T-helper 2 cell (primary cell): Measurements from ENCODE around the gene ALK.

Experiments used
- DNase-seq, 5 experiments: peaks; one replicate each; pipeline versions ENCODE4 v3.0.0 to v3.0.0-alpha.2; 2012 to 2022

The ALK gene

DNA sequence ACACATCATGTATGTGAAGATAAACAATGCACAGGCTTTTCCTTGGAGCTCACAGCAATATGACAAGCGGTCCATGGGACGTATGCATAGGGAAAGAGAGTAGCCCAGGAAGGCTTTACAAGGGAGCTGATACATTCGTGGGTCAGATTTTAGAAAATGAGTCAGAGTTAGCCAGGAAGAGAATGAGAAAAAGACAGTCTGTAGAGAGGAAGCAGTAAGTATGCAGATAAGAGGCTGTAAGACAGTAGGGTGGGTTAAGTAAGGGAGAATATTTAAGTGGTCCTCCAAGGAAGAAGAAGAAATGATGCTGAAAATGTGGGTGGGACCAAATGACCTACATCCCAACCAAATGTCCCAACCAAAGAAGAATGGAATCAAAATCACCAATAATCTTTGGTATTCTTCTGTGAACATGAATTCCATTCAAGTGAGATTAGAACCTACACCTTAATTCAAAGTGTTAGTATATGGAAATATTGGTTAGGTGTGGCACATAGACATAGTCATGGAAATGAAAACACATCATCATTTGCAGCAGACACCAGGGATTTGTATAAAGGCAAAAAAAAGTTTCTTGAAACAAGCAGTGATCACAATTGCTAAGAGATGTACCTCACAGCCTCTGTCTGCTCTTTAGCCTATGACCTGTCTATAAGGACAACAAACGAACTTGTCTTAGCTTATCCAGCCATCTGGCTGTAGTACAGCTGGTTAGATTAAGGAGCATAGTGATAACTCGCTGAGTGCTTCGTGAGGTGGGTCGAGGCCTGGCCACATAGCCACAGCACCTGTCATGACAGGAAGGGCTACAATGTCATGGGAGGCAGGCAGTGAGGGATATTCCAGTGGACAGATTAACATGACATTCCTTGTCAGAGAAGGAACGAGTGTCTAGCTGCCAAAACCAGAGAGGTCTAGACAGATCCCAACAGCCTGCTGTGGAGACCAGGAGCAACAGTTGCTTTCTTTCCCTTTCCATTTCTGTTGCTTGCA, 133.6 kb downstream of the ALK start:
- no peak for DNase-seq

DNA sequence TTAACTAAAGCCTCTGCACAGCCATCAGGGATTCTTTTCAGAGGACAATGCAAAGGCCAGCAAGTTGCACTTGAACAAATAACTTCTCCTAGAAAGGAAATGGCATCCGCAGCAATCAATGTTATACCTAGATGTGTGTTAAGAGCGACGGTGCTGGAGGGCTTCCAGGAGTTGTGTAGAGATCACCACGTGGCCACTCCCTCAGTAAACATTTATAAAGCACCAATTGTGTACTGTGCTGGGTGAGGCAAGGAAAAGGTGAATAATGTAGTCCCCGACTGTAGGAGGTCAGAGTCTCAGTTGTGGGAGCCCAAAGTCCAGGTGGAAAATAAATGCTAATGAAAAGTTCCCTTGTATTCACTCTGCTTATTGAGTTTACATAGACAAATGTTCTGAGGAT, 135.0 kb downstream of the ALK start:
- DNase-seq = no peak

DNA sequence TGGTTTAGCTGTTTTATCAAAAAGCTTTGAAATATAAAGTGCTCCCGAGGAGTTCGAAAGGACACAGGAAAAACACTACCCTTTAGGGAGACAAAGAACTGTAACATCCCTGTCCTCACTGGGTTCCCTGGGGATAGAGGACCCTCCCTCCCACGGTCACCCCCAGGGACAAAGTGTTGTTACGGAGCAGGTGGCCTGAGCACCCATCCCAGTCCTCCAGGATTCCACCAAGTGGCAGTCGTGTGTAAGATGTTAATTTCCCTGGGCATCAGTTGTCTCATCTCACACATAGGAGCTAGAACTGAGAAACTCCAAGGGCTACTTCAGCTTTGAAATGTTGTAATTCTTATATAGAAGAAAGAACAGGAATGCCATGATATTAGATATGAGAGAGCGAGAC, 137.7 kb downstream of the ALK start:
- DNase-seq = no peak

DNA sequence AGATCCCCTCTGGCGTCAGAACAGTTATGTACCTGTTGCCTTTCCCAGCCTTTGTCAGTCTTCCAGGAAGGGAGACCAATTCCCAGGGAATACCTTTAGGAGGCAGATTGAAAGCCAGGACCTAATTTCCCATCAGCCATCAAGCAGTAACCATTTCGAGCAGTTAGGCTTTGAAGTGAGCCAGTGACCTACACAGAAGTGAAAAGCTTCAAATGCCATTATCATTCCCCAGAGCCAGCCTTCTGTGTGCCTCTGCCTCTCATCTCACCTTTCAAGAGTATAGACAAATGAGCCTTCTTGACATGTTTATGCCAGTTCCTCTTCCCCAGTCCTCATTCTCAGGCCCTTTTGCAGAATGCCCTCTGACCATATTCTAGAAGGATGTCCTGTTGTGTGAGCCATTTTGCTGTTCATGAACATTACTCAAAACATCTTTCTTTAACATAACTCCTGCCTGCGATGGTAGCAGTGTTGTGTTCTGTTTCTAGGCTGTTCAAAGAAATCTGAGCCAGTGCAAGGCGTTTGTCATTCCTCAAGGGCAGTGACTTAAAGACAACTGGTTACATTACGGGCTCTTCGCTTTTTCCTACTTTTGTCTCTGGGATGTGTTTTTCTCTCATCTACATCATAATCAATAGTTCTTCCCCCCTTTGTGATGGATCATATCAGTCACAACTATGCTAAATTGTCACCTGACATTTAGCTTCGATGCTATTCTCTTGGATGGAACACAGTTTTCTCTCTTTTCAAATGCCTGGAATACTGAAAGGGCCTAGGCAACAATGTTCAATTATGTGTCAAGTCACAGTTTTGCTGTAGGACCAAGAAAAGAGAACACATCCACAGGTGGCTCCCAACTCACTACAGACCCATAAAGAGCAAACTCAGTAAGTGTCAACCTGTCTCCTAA, 138.6 kb downstream of the ALK start:
- no peak for DNase-seq

DNA sequence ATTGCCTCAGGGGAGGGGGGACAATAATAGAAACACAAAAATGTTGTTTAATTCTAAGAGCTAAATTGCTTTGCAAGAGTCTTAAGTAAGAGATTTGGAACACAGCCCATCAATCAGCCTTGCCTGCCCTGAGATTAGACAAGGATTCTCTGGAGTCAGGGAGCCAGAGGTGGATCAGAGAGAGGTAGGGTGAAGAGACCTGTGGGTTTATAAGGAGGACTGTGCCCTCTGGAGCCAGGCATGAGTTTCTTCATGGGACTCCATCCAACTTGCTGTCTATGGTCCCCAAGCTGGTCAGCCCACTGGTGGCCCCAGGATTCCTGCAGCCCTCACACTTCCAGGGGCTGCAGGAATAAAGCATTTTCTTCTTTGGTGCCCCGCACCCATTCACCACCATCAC, 139.3 kb downstream of the ALK start:
- no peak for DNase-seq

DNA sequence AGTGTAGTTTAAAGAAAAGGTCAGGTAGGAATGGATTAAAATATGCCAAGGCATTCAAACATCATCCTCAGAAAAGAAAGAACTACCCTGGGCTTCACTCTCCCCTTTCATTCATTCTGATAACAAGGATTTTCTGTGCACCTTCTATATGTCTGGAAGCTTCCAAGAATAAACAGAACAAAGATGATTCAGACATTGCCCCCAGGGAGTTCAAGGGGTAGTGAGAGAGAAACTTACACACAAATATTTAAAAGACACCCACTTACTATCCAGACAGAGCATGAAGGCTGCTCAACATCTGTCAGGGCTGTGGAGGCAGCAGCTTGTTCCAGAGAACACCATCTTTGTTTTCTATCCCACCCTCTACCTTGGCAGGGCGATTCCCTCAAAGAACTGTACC, 140.5 kb downstream of the ALK start:
- no peak for DNase-seq

DNA sequence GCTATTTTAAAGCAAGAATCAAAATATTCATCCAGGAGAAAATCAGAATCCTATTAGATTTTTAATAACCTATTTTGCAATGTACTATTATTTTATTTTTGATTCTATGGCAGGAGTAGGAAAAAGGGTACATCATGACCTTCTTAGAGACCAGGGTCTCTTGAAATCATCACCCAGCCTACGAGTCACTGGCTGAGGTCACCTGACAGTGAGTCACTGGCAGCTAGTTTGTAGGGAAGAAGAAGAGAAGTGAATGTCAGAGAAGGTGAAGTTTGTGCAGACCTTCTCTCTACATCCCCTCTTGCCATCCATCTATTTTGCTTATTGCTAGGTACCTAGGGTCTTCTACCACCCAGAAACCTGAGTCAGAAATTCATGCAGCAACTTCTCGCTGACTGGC, 144.2 kb downstream of the ALK start:
- DNase-seq = no peak

DNA sequence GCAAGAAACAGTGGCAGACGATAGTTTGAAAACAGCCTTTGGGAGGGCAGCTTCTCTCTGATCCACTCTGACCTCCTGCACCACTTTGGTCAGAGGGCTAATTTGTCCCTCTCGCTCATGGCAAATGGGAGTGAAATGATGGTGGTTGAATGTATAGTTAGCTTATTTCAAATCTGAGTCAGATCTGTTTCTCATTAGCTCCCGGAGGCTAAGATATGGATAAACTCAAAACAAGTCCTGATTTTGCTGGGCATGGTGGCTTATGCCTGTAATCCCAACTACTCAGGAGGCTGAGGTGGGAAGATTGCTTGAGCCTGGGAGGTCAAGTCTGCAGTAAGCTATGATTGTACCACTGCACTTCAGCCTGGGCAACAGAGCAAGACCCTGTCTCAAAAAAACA, 145.0 kb downstream of the ALK start:
- no peak for DNase-seq

DNA sequence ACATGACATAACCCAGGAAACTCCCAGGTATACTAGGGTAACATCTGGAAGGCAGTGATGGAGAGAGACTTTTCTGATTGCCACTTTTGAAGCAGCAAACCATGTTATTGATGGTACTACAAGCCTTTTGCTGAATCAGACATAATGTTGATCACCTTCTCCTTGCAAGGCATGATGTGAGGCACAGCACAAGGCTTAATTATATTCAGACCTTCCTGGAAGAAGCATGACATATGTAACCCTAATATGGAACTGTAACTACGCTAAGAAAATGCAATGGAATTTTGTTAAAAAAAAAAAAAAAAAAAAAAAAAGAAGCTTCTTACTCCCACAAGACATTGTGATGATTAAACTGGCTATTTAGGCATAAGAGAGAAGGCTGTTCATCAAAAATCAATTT, 145.4 kb downstream of the ALK start:
- no peak for DNase-seq

DNA sequence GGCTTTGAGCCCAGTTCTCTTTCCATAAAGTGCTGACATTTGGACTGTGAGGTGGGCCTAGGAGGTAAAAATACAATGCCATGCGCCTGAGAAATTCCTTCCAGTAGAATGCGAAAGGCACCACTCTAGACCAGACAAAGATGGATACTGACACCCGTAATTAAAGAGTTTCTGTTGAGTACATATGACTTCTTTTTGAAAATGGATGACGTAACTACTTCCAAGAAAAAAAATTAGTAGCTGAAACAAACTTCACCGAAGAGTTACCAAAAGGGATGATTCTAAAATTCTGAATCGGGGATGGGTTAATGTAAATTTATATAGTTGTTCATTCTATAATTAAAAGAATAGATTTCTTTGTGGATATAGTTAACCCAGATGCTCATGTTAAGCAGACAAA, 146.8 kb downstream of the ALK start:
- DNase-seq = no peak

DNA sequence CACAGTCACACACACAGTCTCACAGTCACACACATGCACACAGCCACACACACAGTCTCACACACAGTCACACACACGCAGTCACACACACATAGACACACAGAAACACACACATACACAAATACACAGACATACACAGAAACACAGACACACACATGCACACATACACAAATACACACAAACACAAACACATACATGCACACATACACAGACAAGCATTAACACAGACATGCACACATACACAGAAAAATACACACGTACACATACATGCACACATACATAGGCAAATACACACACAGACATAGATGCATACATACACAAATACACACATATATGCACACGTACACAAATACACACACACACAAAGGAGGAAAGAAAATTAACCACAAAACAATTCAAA, 150.5 kb downstream of the ALK start:
- DNase-seq = no peak

DNA sequence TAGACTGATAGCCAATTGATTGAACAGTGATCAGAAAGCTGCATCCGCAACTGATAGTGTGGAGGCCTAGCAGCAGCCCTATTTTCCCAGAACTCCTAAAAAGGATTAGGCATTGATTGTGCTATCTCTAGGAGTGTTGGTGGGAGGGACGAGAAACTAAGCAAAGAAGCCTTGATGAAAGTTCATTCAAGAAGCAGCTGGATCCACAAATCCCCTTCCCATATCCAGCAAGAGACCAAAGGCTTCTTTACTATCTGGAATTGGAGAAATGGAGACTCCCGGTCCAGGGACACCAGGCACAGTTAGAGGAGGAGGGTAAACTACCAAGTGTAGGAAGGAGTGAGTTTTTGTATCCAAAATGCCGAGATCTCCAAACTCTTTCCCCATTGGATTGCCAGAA, 151.5 kb downstream of the ALK start:
- no peak for DNase-seq

DNA sequence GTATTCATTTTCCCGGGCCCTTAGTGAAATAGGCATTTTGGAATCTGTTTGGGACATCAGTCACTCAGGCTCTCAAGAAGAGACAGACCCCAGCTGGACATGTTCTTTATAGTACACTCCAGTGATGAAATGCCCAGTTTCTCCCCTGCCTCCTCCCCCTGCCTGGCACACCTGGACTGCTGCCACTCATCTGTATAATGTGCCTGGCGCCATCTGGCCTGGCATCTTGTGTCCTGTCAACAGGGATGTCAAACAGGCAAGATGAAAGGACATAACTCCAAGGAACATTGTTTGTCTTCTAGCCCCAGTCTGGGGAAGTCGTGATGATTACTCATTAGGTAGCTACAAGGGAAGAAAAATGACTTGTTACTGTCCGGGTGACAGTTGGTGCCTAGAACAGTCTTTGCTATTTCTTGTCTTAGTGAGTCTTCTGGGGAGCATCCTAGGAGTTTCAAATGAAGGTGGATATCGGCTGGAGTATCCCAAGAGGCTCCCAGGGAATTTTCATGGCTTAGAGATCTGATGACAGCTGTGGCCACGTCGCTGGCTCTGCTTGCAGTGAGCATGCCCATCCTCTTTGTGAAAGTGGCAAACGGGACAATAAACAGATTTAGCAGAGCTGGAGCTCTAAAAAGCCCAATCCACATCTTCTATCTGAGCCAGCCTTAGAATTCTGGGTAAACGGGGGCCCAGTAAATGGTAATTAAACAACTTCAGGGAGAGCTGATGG, 153.6 kb downstream of the ALK start:
- no peak for DNase-seq

DNA sequence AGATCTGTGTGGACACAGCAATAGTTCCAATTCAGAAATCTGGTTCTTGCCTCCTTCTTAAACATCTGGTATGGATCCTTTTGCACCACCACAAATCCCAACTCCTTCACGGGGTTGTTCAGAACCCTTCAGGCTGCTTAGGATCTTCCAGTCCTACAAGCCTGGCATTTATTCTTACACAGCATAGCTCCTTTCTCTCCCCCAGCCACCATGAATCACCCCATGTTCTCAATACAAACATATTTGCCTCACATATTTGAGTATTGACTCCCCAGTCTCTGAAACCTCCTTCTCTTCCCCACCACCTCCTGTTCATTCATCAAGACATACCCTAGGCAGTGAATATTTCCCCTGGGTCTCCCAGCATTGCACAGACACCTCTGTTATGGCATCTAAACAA, 155.2 kb downstream of the ALK start:
- DNase-seq = no peak

DNA sequence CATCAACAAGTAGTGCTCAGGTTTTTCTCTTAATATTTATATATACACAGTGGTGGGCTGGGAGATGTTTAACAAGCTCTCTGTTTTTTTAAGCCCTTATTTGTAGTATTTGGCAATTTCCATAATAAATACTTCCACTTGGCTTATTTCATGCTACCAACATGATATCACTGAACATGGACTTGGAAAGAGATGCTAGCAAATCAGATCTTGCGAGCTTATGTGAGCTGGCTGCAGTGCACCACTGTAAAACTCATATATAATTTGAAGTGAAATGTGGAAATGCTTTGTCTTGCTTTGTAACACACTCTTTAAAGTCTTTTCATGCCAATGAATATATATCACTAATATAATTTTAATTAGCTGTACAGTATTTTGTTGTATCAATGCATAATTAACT, 155.7 kb downstream of the ALK start:
- no peak for DNase-seq

DNA sequence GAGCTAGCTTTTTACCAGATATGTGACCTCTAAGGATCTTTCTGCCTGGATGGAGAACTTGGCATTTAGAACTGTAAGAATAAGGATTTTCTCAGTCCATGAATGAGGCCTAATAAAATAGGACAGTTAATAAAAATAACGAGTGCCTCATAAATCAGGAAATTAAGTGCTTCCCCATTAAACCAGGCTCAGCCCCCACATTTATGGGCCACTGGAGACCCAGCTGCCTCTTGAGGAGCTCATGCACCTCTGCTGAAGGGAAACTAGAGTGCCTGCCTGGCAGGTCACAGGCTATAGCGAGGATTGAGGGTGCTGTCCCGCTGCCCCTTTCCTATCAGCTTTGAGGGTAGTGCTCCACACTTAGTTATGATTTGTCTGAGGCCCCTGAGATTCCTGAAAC, 158.0 kb downstream of the ALK start:
- DNase-seq = no peak

DNA sequence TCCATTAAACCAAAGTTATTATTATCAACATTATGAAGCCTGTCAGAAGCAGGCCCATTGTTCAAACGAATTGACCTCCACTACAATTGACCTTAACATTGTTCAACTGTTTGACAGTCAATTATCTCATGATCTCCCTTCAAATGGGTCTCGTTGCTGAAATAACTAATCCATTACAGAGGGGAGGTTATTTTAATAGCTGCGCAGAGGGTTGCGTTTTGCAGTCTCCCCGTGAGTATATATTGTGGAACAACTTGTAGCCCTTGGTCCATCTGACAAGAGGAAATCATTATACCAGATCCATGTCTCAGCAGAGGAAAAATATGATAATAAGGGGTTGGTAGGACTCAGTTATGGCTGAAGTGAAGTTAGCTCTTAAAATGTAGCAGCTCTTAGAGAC, 159.1 kb downstream of the ALK start:
- no peak for DNase-seq

DNA sequence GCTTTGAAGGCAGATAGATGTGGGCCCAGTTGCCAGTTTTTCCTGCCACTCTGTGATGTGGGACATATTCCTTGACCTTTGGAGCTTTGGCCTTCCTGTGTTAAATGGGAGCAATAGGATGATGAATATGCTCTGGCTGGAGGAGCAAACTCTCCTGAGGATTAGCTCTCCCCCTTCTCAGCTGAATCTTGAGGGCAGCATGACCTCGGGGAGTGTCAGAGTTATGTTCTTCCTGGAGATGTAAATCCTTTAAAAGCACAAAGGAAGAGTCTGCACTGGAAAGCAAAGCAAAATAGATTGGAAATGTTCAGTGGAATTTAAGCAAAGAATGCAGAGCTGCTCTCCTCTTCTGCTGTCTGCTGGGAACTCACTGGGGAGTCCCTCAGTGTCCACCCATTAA, 160.1 kb downstream of the ALK start:
- no peak for DNase-seq

DNA sequence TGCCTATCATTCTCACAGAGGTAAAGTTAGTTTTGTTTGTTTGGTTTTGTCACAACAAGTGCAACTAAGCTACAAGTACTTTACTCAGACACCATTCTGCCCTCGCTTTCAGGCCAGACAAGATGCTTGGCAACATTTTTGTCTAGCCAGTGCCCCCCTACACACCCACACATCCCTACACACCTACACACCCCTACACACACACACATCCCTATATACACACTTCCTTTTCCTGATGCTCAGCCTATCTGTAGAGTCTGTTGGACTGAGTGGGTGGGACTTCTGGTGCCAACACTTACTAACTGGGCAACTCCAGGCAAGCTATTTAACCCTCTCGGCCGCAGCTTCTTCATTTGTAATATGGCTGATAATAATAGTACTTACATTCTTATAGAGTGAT, 161.4 kb downstream of the ALK start:
- no peak for DNase-seq

DNA sequence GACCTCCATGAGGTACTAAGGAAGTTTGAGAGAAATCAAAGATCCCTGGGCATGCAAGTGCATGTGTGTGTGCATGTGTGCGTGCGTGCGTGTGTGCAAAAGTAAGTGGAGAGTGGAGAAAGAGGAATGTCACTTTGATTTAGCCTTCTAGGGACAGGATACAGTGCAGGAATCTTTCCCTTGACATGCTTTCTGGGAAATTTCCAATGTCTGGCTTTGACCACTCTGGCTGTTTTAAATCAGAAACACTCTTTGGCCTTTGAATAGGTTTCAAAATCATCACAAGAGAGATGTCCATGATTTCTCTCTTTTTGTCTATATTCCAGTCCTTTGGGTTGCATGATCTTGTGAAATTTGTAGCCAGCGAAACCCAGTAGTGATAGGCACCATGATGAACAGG, 162.0 kb downstream of the ALK start:
- DNase-seq = no peak

DNA sequence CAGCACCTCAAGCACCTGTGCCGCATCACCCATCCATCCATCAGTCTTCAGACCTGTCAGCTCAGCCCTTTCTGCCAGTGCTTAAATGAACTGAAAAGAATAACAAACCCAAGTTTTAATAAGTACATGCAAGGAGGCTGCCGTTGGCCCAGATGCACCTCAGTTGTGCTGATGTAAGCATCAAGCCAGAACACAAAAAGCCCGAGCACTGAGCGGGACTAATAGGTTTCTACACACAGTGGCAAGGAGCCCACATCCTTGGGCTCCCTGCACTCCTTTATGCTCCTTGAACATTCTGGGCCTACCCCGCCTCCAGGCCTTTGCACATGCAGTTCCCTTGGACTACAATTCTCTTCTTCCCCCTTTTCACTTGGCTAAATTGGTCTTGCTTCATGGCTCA, 165.6 kb downstream of the ALK start:
- DNase-seq = no peak

DNA sequence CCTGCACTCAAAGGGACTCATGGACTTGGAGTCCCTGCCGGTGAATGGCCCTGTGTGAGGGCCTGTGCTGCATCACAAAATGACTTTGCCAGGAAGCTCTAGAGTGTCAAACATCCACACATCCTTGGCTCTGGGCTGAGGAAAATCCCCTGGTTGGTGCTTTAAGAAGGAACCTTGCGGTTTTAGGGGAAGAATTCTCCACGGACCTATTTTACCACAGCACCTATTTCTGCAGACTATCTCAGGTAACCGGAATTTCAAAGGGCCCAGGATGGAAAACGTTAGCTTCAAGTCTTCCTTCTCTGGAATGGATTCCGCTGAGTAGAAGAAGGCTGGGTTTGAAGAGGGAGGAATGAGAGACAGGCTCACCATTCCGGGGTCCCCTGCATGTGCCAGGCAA, 166.2 kb downstream of the ALK start:
- no peak for DNase-seq
